Measurements from ENCODE around the gene ARID3B. TPM values are rescaled to one million over a fixed set of nuclear protein-coding genes. Genes with fewer than 3 reads are reported as not detected.

ARID3B gene
- total RNA-seq, 1 donor from 2014 or later: 154 TPM

DNA sequence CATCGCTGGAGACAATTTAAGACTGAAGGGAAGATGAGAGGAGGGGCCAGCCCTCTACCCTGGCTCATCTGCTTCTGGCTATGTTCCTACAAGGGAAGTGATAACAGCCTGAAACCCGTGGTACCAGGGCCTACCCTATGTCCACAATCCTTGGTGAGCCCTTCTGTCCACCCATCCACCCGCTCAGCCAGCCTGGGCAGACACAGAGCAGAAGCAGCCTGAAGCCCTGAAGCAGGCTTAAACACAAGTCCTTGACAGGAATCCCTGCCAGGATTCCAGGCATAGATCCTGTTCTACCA is 90.0 kb downstream of the ARID3B start:
- Mint-ChIP-seq H3K4me1 (ENCODE audit: low read depth, unreplicated experiment) (peaks cover 10% of the 10 kb centered on the region), H3K9me3 (ENCODE audit: unreplicated experiment) (peaks cover 6% of the 10 kb centered on the region), H3K4me3 (ENCODE audit: unreplicated experiment) (no peak overlapping the region), H3K36me3 (ENCODE audit: unreplicated experiment) (no peaks in the 10 kb centered on the region), H3K27me3 (ENCODE audit: unreplicated experiment) (peaks cover 7% of the 10 kb centered on the region), H3K27ac (ENCODE audit: unreplicated experiment) (peak overlapping the region; percentile 63)
- DNase-seq: no peak
- no peak for TF ChIP-seq CTCF (IDR thresholded peaks at IDR 0.05; ENCODE audit: partially characterized antibody, unreplicated experiment)

DNA sequence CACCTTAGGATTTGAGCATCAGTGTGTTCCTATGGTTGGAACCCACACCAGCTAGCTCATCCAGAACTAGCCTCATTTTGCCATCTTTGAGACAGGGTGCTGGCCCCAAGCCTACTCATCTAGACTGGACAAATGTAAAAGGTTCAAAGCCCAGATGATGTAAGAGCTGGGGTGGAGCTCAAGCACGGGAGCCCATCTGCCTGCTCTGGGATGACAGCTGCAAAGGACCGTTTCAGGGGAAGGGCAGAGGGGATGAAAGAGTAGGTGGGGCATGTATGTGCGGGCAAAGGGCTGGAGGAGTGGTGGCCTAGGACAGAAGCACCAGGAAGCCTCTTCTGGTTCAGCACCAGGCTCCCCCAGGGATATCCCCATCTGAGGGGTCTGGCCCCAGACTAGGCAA is 90.4 kb downstream of the ARID3B start:
- H3K4me1 Mint-ChIP-seq (ENCODE audit: low read depth, unreplicated experiment): peaks cover 10% of the 10 kb centered on the region
- H3K9me3 Mint-ChIP-seq (ENCODE audit: unreplicated experiment): peaks cover 6% of the 10 kb centered on the region
- no peaks in the 10 kb centered on the region for H3K36me3 Mint-ChIP-seq (ENCODE audit: unreplicated experiment)
- H3K27me3 Mint-ChIP-seq (ENCODE audit: unreplicated experiment): peaks cover 7% of the 10 kb centered on the region
- no peak for DNase-seq
- H3K4me3 Mint-ChIP-seq (ENCODE audit: unreplicated experiment): no peak overlapping the region
- H3K27ac Mint-ChIP-seq (ENCODE audit: unreplicated experiment): peak overlapping the region; percentile 63
- no peak for TF ChIP-seq CTCF (IDR thresholded peaks at IDR 0.05; ENCODE audit: partially characterized antibody, unreplicated experiment)

DNA sequence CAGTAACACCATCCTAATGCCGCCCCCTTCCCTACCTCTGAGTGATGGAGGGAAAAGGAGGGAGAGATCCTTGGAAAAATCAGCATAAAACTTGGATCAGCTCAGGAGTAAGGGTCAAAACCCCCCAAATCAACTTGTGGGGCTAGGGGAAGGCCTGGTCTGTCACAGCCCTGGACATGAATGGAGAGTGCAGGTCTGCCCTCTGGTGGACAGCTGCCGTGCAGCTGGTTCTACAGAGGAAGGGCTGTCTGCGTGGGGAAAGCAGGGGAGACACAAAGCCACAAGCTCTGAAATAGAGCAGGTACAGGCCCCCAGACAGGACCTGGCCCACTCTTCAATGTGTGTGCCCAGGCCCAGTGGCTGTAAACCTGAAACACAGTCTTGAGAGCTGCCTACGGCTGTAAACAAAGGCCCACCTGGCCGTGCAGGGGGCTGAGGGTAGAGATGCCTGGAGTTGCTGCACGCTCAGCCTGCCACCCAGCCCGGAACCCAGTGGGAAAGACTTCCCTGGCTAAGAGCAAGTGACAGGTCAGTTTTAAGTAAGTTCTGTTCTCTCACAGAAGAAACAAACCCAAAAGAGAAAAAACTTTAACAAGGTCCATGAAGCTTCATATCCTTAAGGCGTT is 91.0 kb downstream of the ARID3B start:
- Mint-ChIP-seq H3K4me3 (ENCODE audit: unreplicated experiment) (no peak overlapping the region), H3K27me3 (ENCODE audit: unreplicated experiment) (peaks cover 7% of the 10 kb centered on the region), H3K36me3 (ENCODE audit: unreplicated experiment) (no peaks in the 10 kb centered on the region), H3K4me1 (ENCODE audit: low read depth, unreplicated experiment) (peaks cover 10% of the 10 kb centered on the region), H3K27ac (ENCODE audit: unreplicated experiment) (peak overlapping the region; percentile 63), H3K9me3 (ENCODE audit: unreplicated experiment) (peaks cover 6% of the 10 kb centered on the region)
- TF ChIP-seq CTCF (IDR thresholded peaks at IDR 0.05; ENCODE audit: partially characterized antibody, unreplicated experiment): peak; percentile 70
- peak; percentile 86 for DNase-seq

DNA sequence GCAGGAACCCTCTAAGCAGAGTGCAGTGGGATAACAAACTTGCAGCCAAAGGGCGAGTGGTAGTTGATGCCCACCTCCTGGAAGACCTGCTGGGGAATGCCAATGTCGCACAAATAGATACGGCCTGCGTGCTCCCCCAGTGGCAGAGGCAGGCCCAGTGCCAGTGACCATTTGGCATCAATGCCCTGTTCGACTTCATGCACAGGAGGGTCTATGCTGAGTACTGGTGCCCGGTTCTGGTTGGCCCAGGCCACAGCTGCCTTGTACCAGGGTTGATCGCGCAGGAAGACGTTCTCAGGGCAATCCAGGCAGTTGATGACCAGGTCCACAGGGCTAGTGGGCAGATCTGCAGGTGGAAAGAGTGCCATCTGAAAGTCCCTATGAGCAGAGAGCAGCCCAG is 91.6 kb downstream of the ARID3B start:
- Mint-ChIP-seq H3K9me3 (ENCODE audit: unreplicated experiment) (peaks cover 6% of the 10 kb centered on the region), H3K4me1 (ENCODE audit: low read depth, unreplicated experiment) (peaks cover 10% of the 10 kb centered on the region), H3K4me3 (ENCODE audit: unreplicated experiment) (no peak overlapping the region), H3K27me3 (ENCODE audit: unreplicated experiment) (peaks cover 7% of the 10 kb centered on the region), H3K27ac (ENCODE audit: unreplicated experiment) (no peak overlapping the region), H3K36me3 (ENCODE audit: unreplicated experiment) (no peaks in the 10 kb centered on the region)
- DNase-seq: no peak
- TF ChIP-seq CTCF (IDR thresholded peaks at IDR 0.05; ENCODE audit: partially characterized antibody, unreplicated experiment): no peak

DNA sequence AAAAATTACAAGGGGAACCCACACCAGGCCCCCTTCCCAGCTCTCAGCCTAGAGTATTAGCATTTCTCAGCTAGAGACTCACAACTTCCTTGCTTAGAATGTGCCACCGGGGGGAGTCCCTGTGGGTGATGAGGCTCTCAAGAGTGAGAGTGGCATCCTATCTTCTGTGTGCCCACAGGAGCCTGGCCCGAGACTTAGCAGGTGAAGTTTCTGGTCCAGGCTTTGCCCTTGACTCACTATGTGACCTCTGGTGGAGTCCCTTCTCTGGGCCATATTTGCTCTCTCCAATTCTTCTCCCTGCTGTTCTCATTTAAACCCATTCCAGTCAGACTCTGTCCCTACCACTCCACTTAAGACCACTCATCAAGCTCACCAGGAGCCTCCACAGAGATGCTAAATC is 92.8 kb downstream of the ARID3B start:
- peaks cover 10% of the 10 kb centered on the region for H3K4me1 Mint-ChIP-seq (ENCODE audit: low read depth, unreplicated experiment)
- no peak overlapping the region for H3K27ac Mint-ChIP-seq (ENCODE audit: unreplicated experiment)
- H3K27me3 Mint-ChIP-seq (ENCODE audit: unreplicated experiment): peaks cover 7% of the 10 kb centered on the region
- H3K4me3 Mint-ChIP-seq (ENCODE audit: unreplicated experiment): no peak overlapping the region
- H3K9me3 Mint-ChIP-seq (ENCODE audit: unreplicated experiment): peaks cover 6% of the 10 kb centered on the region
- no peak for DNase-seq
- peaks cover 4% of the 10 kb centered on the region for H3K36me3 Mint-ChIP-seq (ENCODE audit: unreplicated experiment)
- TF ChIP-seq CTCF (IDR thresholded peaks at IDR 0.05; ENCODE audit: partially characterized antibody, unreplicated experiment): no peak
